HG02759 (cell line): Measurements from ENCODE around the gene NUTF2.
A peak's percentile ranks its signal among the peaks of the same experiment; 100 is the strongest.
"Not testable (repeated sequence)": the region's sequence is repeated elsewhere in the genome, so short reads cannot be mapped to it uniquely, and the experiment has no call there.

ENCODE experiments used
- ATAC-seq: cut with Tn5 transposase; IDR thresholded peaks from one replicate; pipeline ENCODE4 v1.9.1; 2021; ENCODE audit warnings: mild to moderate bottlenecking, moderate library complexity; ENCODE audit not compliant: unreplicated experiment

The NUTF2 gene

GRCh38 chr16:67837190-67837589 is 9.5 kb upstream of the NUTF2 start:
- ATAC-seq = not testable (repeated sequence)

- ATAC-seq = no peak
Measured at GRCh38 chr16:67837811-67838210, 8.9 kb upstream of the NUTF2 start.

GRCh38 chr16:67841198-67841815 is 5.4 kb upstream of the NUTF2 start:
- ATAC-seq = no peak

- ATAC-seq = peak; percentile 51
Measured at GRCh38 chr16:67841816-67842508, 4.8 kb upstream of the NUTF2 start, which contains the start of gene THAP11. TSS of gene THAP11 (plus strand) at chr16:67842320. CDS start at chr16:67842555, 235 bp downstream.

- peak; percentile 11 for ATAC-seq
Measured at GRCh38 chr16:67842509-67843342, 4.0 kb upstream of the NUTF2 start.

- ATAC-seq = no peak
Measured at GRCh38 chr16:67843343-67843765, 3.4 kb upstream of the NUTF2 start.

- ATAC-seq = no peak
Measured at GRCh38 chr16:67844497-67844896, 2.2 kb upstream of the NUTF2 start.

- ATAC-seq = no peak
Measured at GRCh38 chr16:67845291-67846062, 1.3 kb upstream of the NUTF2 start.

GRCh38 chr16:67846063-67846319 is 742 bp upstream of the NUTF2 start:
- ATAC-seq = no peak

GRCh38 chr16:67847064-67847861 is 530 bp downstream of the NUTF2 start, which contains the start of gene CENPT:
TSS of gene CENPT (minus strand) at chr16:67847693. CDS start at chr16:67833859, 13,834 bp downstream.
- peak; percentile 42 for ATAC-seq

GRCh38 chr16:67848118-67848517 is 1.4 kb downstream of the NUTF2 start:
- ATAC-seq = no peak

GRCh38 chr16:67853670-67854069 is 6.9 kb downstream of the NUTF2 start:
- no peak for ATAC-seq

- ATAC-seq = no peak
Measured at GRCh38 chr16:67855789-67856188, 9.1 kb downstream of the NUTF2 start.

GRCh38 chr16:67856927-67857546 is 10.3 kb downstream of the NUTF2 start:
- no peak for ATAC-seq

GRCh38 chr16:67857547-67858233 is 11.0 kb downstream of the NUTF2 start:
- ATAC-seq = no peak

GRCh38 chr16:67858500-67858899 is 11.8 kb downstream of the NUTF2 start:
- no peak for ATAC-seq

- no peak for ATAC-seq
Measured at GRCh38 chr16:67860589-67861398, 14.1 kb downstream of the NUTF2 start.

- ATAC-seq = no peak
Measured at GRCh38 chr16:67861877-67862276, 15.1 kb downstream of the NUTF2 start.
